Calu3 (cell line): ENCODE measurements around the gene CSTA. TPM values are rescaled to one million over a fixed set of nuclear protein-coding genes. Genes with fewer than 3 reads are reported as not detected.

ENCODE experiments used
- BruUV-seq: library from RNA; stranded (reverse); fragments of 400-500 nt; replicated peaks from 2 replicates; lab custom pipeline; 2021; lab: Mats Ljungman, UMichigan
- CTCF ChIA-PET: fragments of 300-600 bp; sonication (Branson Sonifier 250); formaldehyde crosslinking; loops from one replicate; lab custom pipeline; 2022; ENCODE audit warnings: antibody characterized with exemption; lab: Charles Lee
- DNase-seq: peaks from one replicate; pipeline ENCODE4 v3.0.0; 2022
- H3K27ac Mint-ChIP-seq: one replicate; pipeline ENCODE4 v1.8.0; 2022; ENCODE audit warnings: mixed read lengths; ENCODE audit not compliant: unreplicated experiment
- H3K27me3 Mint-ChIP-seq: one replicate; pipeline ENCODE4 v1.8.0; 2022; ENCODE audit warnings: mixed read lengths; ENCODE audit not compliant: unreplicated experiment
- H3K36me3 Mint-ChIP-seq: one replicate; pipeline ENCODE4 v1.8.0; 2022; ENCODE audit warnings: mild to moderate bottlenecking, moderate library complexity, mixed read lengths; ENCODE audit not compliant: insufficient read depth, unreplicated experiment
- H3K4me1 Mint-ChIP-seq: one replicate; pipeline ENCODE4 v1.8.0; 2022; ENCODE audit warnings: mild to moderate bottlenecking, low read depth, mixed read lengths; ENCODE audit not compliant: unreplicated experiment
- H3K4me3 Mint-ChIP-seq: one replicate; pipeline ENCODE4 v1.8.0; 2022; ENCODE audit warnings: mild to moderate bottlenecking, low read depth, moderate library complexity, mixed read lengths; ENCODE audit not compliant: unreplicated experiment
- H3K9me3 Mint-ChIP-seq: one replicate; pipeline ENCODE4 v1.8.0; 2022; ENCODE audit warnings: low read depth, mixed read lengths; ENCODE audit not compliant: unreplicated experiment
- intact Hi-C: fragments of 100-400 bp; cut with micrococcal nuclease; formaldehyde crosslinking; loops from one replicate; pipeline ENCODE4 v1.10.0; 2022; ENCODE audit not compliant: unreplicated experiment
- total RNA-seq: library from RNA; stranded (reverse); gene quantifications from 2 replicates; pipeline ENCODE4 v1.2.3, GENCODE V29; 2022
- TF ChIP-seq, protein P1 (sequence below): fragments of 200-600 bp; IDR thresholded peaks from one replicate; pipeline ENCODE4 v1.8.0; 2022; ENCODE audit warnings: antibody characterized with exemption; ENCODE audit not compliant: unreplicated experiment

CSTA gene
- total RNA-seq, 1 experiment from 2014 or later = not detected

DNA sequence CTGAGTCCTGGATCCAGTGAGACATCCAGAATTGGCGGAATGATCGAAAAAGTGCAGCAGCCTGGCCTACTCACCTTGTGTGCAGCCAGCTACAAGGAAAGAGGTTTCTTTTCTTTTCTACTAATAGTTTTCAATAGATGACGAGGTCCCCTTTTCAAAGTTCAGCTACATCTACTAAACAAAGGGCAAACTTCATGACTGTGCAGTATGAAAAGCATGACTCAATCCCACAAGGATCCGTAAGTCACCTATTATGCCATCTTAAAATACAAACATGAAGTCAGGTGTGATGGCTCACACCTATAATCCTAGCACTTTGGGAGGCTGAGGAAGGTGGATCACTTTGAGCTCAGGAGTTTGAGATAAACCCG lies 41.3 kb downstream of the CSTA start:
- TF ChIP-seq, protein P1, sequence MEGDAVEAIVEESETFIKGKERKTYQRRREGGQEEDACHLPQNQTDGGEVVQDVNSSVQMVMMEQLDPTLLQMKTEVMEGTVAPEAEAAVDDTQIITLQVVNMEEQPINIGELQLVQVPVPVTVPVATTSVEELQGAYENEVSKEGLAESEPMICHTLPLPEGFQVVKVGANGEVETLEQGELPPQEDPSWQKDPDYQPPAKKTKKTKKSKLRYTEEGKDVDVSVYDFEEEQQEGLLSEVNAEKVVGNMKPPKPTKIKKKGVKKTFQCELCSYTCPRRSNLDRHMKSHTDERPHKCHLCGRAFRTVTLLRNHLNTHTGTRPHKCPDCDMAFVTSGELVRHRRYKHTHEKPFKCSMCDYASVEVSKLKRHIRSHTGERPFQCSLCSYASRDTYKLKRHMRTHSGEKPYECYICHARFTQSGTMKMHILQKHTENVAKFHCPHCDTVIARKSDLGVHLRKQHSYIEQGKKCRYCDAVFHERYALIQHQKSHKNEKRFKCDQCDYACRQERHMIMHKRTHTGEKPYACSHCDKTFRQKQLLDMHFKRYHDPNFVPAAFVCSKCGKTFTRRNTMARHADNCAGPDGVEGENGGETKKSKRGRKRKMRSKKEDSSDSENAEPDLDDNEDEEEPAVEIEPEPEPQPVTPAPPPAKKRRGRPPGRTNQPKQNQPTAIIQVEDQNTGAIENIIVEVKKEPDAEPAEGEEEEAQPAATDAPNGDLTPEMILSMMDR = no peak
- Mint-ChIP-seq H3K36me3 (peaks cover 11% of the 10 kb centered on the region), H3K27me3 (no peaks in the 10 kb centered on the region), H3K4me3 (no peak overlapping the region), H3K27ac (peak overlapping the region; percentile 85), H3K4me1 (peaks cover 30% of the 10 kb centered on the region), H3K9me3 (no peaks in the 10 kb centered on the region)
- peak; percentile 4 for DNase-seq
- CTCF ChIA-PET = interaction anchor here (1.0 to 2.8 kb wide), 3 partner anchors 17 to 265 kb away, joined by 3 to 17 read pairs (median 5); partner anchors contain the start of genes FAM162A and MIX23
- no TSS peak for BruUV-seq
- intact Hi-C loops = no loop called here

DNA sequence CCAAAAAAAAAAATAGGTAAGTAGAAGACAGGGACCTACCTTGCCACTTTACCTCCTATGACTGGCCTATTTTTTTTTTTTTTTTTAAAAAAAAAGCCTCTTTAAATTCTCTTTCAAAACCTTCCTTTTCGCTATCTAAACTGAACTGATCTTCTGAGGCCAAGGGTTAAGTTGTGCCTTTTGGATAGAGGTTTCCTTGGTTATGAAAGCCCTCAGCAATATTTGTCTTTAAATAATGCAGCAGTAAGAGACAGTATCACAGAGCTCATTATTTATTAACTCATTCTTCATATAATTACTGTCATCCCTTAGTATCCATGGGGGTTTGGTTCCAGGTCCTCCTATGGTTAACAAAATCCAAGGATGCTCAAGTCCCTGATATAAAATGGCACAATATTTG lies 49.0 kb downstream of the CSTA start:
- Mint-ChIP-seq H3K27me3 (no peaks in the 10 kb centered on the region), H3K9me3 (no peaks in the 10 kb centered on the region), H3K36me3 (peaks cover 4% of the 10 kb centered on the region), H3K27ac (no peak overlapping the region), H3K4me1 (no peaks in the 10 kb centered on the region), H3K4me3 (no peak overlapping the region)
- DNase-seq = no peak
- TF ChIP-seq, protein P1 = no peak
- intact Hi-C loops = no loop called here
- BruUV-seq = no TSS peak
- CTCF ChIA-PET = no interaction called here

DNA sequence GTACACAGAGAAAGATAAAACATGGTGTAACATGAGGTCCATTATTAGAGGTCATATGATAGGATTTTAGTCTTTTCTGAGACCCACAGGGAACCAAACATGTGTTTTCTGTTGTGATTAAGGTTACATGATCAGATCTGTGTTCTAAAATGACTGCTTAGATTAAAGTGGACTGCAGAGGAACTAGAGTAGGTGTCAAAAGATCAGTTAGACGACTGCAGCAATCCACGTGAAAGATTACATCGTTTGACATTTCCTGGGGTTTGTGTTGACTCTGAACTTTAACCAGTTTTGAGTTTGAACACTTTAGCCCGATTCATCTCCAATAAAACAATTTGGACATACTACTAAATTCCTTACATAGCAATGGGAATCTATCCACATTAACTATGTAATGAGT lies 52.9 kb downstream of the CSTA start:
- no peak for DNase-seq
- no peak overlapping the region for H3K27ac Mint-ChIP-seq
- peaks cover 9% of the 10 kb centered on the region for H3K4me1 Mint-ChIP-seq
- TF ChIP-seq, protein P1 = no peak
- no peaks in the 10 kb centered on the region for H3K9me3 Mint-ChIP-seq
- peaks cover 6% of the 10 kb centered on the region for H3K36me3 Mint-ChIP-seq
- intact Hi-C loops = no loop called here
- CTCF ChIA-PET = no interaction called here
- no peak overlapping the region for H3K4me3 Mint-ChIP-seq
- BruUV-seq = no TSS peak
- no peaks in the 10 kb centered on the region for H3K27me3 Mint-ChIP-seq

DNA sequence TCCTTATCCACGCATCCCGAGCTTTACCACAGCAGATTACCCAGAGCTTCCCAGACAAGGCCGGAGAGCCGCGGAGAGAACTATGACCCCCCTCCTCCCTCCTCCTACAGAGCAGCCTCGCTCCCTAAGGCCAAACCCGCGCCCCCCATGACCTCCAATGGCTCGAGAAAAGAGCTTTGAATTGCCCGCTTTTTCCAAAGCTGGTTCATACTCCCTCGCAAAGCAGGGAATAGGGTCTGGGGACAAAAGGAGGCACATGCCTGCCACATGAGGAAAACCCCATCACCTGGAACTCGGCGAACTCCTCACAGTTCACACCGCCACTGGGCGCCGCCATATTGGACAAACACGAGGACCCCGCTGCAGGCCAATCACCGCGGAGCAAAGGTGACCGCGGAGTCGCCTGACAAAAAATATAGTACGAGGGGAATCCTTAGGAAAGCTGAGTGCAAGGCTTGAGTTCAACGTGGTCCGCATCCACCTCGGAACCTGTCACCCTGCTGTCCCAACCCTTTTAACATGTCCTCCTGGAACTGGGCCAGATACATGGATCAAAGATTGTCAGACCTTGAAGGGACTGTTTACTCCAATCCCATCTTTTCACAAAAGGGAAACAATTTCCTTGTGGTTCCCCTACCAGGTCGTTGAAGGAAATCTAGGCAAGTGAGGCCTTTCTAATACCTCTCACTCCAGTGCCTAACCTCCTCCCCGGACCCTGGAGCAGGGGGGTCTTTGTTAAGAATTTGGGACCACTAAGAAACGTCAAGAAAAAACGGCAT lies 58.0 kb downstream of the CSTA start, which contains the start of gene MIX23:
TSS of gene MIX23 (minus strand) at position 344 of the 779 bp plus-strand sequence. CDS start at position 337, 7 bp downstream.
- Mint-ChIP-seq H3K36me3 (peaks cover 22% of the 10 kb centered on the region), H3K9me3 (no peaks in the 10 kb centered on the region), H3K4me3 (peak within 1 kb of the TSS; percentile 87), H3K27me3 (no peaks in the 10 kb centered on the region), H3K4me1 (peaks cover 9% of the 10 kb centered on the region), H3K27ac (peak within 1 kb of the TSS; percentile 78)
- peak; percentile 88 for DNase-seq
- BruUV-seq = no TSS peak
- intact Hi-C loops = no loop called here
- TF ChIP-seq, protein P1 = no peak
- CTCF ChIA-PET = interaction anchor here (1.5 to 2.9 kb wide), 4 partner anchors 10 to 61 kb away, joined by 4 to 24 read pairs (median 14); partner anchors contain the start of gene WDR5B
